ENCODE measurements around the gene TMEM95.

Gene TMEM95

DNA sequence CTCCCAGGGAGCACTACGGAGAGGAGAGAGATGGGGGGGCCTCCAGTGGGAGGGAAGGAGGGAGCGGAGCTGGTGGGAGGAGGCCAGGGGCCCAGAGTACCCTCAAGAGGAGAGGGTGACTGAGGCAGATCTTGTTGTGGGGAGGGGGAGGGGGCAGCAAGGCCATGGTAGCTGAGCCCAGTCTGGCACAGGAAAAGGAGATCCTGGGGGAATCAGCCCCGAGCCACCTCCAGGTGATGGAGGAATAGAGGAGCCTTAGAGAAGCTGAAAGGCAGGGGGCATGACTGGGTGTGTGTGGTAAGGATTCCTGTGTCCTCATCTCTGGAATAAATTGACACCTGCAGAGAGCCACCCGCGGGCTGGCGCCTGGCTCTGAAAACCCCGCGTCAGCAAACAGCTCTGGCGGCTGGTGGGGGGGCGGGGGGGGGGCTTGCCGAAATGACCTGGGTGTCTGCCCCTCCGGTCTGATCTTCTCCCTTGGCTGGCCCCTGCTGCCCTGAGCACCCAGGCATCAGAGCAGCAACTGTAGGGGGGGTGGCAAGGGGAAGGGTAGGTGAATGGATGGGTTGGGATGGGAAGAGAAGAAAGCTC is 51.4 kb downstream of the TMEM95 start:
- no peak for DNase-seq
